Measurements from ENCODE around the gene CELA2B.

CELA2B gene

DNA sequence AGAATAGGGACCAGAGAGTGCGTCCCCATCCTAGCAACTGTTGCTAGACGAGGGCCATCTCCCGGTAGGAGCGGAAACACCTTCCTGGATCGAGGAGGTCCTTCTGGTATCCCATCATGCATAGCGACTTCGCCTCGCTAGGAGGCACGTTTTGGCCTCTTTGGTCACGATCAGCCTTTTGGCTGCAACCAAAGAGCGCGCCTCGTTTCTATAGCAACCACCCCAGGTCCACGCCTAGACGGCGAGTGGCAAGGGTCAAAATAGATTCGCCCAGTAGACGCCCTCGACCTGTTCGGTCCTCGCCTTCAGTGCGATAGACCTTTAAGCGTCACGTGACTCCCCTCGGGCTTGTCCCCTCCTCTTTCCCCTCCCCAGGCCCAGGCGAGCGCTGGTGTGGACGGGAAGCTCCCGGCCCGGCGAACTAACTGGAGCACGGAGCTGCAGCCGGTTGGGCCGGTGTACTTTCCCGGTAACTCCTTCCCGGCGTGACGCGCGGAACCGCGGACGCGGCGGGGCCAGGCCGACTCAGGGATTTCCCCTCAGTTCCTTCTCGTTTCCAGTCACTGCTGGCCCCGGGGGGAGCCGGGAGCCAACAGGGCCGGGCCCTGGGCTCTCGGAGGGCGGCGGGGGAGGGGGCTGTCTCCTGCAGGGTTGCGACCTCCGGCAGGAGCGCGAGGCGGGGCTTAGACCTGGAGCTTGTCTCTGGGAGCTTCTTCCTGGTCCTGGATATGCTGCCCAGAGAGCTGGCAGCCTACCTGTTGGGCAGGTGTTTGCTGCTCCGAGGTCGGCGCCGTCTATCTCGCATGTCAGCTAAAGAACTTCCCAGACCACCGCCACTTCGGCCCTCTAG lies 50.8 kb downstream of the CELA2B start, which contains the start of gene DNAJC16:
Gene DNAJC16, plus strand, starts transcription at position 359 of the 850 bp plus-strand sequence. CDS start 2,258 bp downstream, outside the sequence.
- TF ChIP-seq, protein P1, sequence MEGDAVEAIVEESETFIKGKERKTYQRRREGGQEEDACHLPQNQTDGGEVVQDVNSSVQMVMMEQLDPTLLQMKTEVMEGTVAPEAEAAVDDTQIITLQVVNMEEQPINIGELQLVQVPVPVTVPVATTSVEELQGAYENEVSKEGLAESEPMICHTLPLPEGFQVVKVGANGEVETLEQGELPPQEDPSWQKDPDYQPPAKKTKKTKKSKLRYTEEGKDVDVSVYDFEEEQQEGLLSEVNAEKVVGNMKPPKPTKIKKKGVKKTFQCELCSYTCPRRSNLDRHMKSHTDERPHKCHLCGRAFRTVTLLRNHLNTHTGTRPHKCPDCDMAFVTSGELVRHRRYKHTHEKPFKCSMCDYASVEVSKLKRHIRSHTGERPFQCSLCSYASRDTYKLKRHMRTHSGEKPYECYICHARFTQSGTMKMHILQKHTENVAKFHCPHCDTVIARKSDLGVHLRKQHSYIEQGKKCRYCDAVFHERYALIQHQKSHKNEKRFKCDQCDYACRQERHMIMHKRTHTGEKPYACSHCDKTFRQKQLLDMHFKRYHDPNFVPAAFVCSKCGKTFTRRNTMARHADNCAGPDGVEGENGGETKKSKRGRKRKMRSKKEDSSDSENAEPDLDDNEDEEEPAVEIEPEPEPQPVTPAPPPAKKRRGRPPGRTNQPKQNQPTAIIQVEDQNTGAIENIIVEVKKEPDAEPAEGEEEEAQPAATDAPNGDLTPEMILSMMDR (IDR thresholded peaks at IDR 0.05; ENCODE audit: extremely low read depth, insufficient read depth, missing control alignments): peak; percentile 34
- peak; percentile 89 for DNase-seq (ENCODE audit: low spot score)
- in situ Hi-C loops (cut with MboI; ENCODE audit: low pct_unique_long_range_greater_than_20kb, low sequenced_read_pairs, unreplicated experiment): no loop called here

DNA sequence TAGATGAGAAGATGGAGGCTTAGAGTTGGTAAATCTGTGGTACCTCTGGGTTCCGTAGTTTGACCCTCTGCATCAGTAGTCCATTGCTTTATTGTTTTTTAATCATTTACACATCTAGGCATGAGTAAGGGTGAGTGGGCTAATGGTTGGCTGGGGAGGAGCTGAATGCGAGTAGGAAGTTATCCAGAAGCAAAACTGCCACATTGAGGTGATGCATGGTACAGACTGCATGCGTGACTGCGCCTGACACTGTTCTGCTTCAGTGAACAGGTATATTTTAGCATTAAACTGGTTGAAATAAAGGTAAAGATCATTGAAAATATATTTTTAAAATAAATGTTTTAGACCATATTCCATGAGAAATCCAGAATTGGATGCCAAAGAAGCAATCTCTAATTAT lies 55.1 kb downstream of the CELA2B start:
- in situ Hi-C loops (cut with MboI; ENCODE audit: low pct_unique_long_range_greater_than_20kb, low sequenced_read_pairs, unreplicated experiment): no loop called here
- no peak for DNase-seq (ENCODE audit: low spot score)
- TF ChIP-seq, protein P1 (IDR thresholded peaks at IDR 0.05; ENCODE audit: extremely low read depth, insufficient read depth, missing control alignments): no peak

- TF ChIP-seq, protein P1 (IDR thresholded peaks at IDR 0.05; ENCODE audit: extremely low read depth, insufficient read depth, missing control alignments): no peak
- in situ Hi-C loops (cut with MboI; ENCODE audit: low pct_unique_long_range_greater_than_20kb, low sequenced_read_pairs, unreplicated experiment): no loop called here
- no peak for DNase-seq (ENCODE audit: low spot score)
These were observed 55.8 kb downstream of the CELA2B start for GRCh38 chr1:15531682-15532081.

GRCh38 chr1:15538771-15539170 lies 62.9 kb downstream of the CELA2B start:
- in situ Hi-C loops (cut with MboI; ENCODE audit: low pct_unique_long_range_greater_than_20kb, low sequenced_read_pairs, unreplicated experiment): no loop called here
- DNase-seq (ENCODE audit: low spot score): no peak
- TF ChIP-seq, protein P1 (IDR thresholded peaks at IDR 0.05; ENCODE audit: extremely low read depth, insufficient read depth, missing control alignments): no peak

DNA sequence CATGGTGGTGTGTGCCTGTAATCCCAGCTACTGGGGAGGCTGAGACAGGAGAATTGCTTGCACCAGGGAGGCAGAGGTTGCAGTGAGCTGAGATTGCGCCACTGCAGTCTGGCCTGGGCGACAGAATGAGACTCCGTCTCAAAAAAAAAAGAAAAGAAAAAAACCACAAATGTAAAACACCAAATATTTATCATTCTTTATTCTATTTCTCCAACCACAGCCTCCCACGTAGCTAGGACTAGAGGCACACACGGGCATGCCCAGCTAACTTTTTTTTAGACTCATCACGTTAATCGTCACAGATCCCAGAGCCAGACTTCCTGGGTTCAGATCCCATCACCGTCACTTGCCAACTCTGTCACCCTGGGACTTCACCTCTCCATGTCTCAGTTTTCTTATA lies 64.3 kb downstream of the CELA2B start:
- DNase-seq (ENCODE audit: low spot score): no peak
- TF ChIP-seq, protein P1 (IDR thresholded peaks at IDR 0.05; ENCODE audit: extremely low read depth, insufficient read depth, missing control alignments): no peak
- in situ Hi-C loops (cut with MboI; ENCODE audit: low pct_unique_long_range_greater_than_20kb, low sequenced_read_pairs, unreplicated experiment): no loop called here

Measured in GM13977 (cell line).